GM18498 (cell line): ENCODE data around the gene TMEM219.
A peak's percentile ranks its signal among the peaks of the same experiment; 100 is the strongest.
"Not testable (repeated sequence)": the region's sequence is repeated elsewhere in the genome, so short reads cannot be mapped to it uniquely, and the experiment has no call there.

ENCODE experiments used
- ATAC-seq: cut with Tn5 transposase; IDR thresholded peaks from one replicate; pipeline ENCODE4 v1.9.1; 2021; ENCODE audit warnings: mild to moderate bottlenecking, moderate library complexity; ENCODE audit not compliant: unreplicated experiment

TMEM219 gene

GRCh38 chr16:29961479-29962343, at the start of gene TMEM219:
Gene TMEM219 (plus strand): TSS chr16:29962079. CDS start chr16:29963144, 1,065 bp downstream.
- peak; percentile 91 for ATAC-seq

GRCh38 chr16:29912087-29912486, 49.8 kb upstream of the TMEM219 start:
- no peak for ATAC-seq

- no peak for ATAC-seq
Measured at GRCh38 chr16:29913514-29913913, 48.4 kb upstream of the TMEM219 start.

- no peak for ATAC-seq
Measured at GRCh38 chr16:29915590-29916247, 46.2 kb upstream of the TMEM219 start.

GRCh38 chr16:29916979-29917378, 44.9 kb upstream of the TMEM219 start:
- ATAC-seq, result no peak

- no peak for ATAC-seq
Measured at GRCh38 chr16:29920288-29921033, 41.4 kb upstream of the TMEM219 start.

GRCh38 chr16:29921034-29921385, 40.9 kb upstream of the TMEM219 start:
- ATAC-seq, result no peak

GRCh38 chr16:29922326-29922725, 39.6 kb upstream of the TMEM219 start:
- ATAC-seq, result no peak

GRCh38 chr16:29922986-29923501, 38.8 kb upstream of the TMEM219 start:
- ATAC-seq, result no peak

- ATAC-seq, result no peak
Measured at GRCh38 chr16:29925105-29925756, 36.6 kb upstream of the TMEM219 start.

GRCh38 chr16:29925781-29926710, 35.8 kb upstream of the TMEM219 start, which contains the start of gene KCTD13:
Gene KCTD13 (minus strand): TSS chr16:29926226. CDS start chr16:29926033, 193 bp downstream.
- peak; percentile 87 for ATAC-seq

- ATAC-seq, result no peak
Measured at GRCh38 chr16:29926711-29927052, 35.2 kb upstream of the TMEM219 start.

- ATAC-seq, result no peak
Measured at GRCh38 chr16:29927070-29927905, 34.6 kb upstream of the TMEM219 start.

GRCh38 chr16:29931750-29932149, 30.1 kb upstream of the TMEM219 start:
- ATAC-seq, result not testable (repeated sequence)

- ATAC-seq, result no peak
Measured at GRCh38 chr16:29940656-29941055, 21.2 kb upstream of the TMEM219 start.

GRCh38 chr16:29943846-29944799, 17.8 kb upstream of the TMEM219 start:
- ATAC-seq, result no peak

- no peak for ATAC-seq
Measured at GRCh38 chr16:29947897-29948296, 14.0 kb upstream of the TMEM219 start.
